Glutamatergic neuron (in vitro differentiated cells): ENCODE data around the gene KIAA1549. TPM values are rescaled to one million over a fixed set of nuclear protein-coding genes. Genes with fewer than 3 reads are reported as not detected.

Experiments
- DNase-seq: peaks from one replicate; pipeline ENCODE4 v3.0.0; 2022
- H3K27ac Mint-ChIP-seq: one replicate; pipeline ENCODE4 v1.8.0; 2020; ENCODE audit warnings: mild to moderate bottlenecking, mixed read lengths, inconsistent platforms; ENCODE audit not compliant: unreplicated experiment
- H3K27me3 Mint-ChIP-seq: one replicate; pipeline ENCODE4 v1.8.0; 2020; ENCODE audit warnings: mild to moderate bottlenecking, moderate library complexity, mixed read lengths, inconsistent platforms; ENCODE audit not compliant: unreplicated experiment
- H3K36me3 Mint-ChIP-seq: one replicate; pipeline ENCODE4 v1.8.0; 2020; ENCODE audit warnings: mild to moderate bottlenecking, mixed read lengths, inconsistent platforms; ENCODE audit not compliant: unreplicated experiment
- H3K4me1 Mint-ChIP-seq: one replicate; pipeline ENCODE4 v1.8.0; 2020; ENCODE audit warnings: mild to moderate bottlenecking, low read depth, mixed read lengths, inconsistent platforms; ENCODE audit not compliant: unreplicated experiment
- H3K4me3 Mint-ChIP-seq: one replicate; pipeline ENCODE4 v1.8.0; 2020; ENCODE audit warnings: mild to moderate bottlenecking, mixed read lengths, inconsistent platforms; ENCODE audit not compliant: unreplicated experiment
- H3K9me3 Mint-ChIP-seq: one replicate; pipeline ENCODE4 v1.8.0; 2020; ENCODE audit warnings: mild to moderate bottlenecking, moderate library complexity, mixed read lengths, inconsistent platforms; ENCODE audit not compliant: unreplicated experiment
- total RNA-seq: library from RNA; stranded (reverse); fragmentation: NEBNext Ultra II Directional; extraction: Animal tissue kit (Norgen Biotek cat#: 25700); gene quantifications from one replicate; pipeline ENCODE4 v1.2.1, GENCODE V29; 2021; ENCODE audit not compliant: unreplicated experiment
- TF ChIP-seq, protein P1 (sequence below): fragments of 200-600 bp; sonication (generic); IDR thresholded peaks from one replicate; pipeline ENCODE4 v1.5.0; 2021; ENCODE audit not compliant: partially characterized antibody, unreplicated experiment

KIAA1549 gene
- total RNA-seq, 1 donor from 2014 or later: 40.2 TPM

DNA sequence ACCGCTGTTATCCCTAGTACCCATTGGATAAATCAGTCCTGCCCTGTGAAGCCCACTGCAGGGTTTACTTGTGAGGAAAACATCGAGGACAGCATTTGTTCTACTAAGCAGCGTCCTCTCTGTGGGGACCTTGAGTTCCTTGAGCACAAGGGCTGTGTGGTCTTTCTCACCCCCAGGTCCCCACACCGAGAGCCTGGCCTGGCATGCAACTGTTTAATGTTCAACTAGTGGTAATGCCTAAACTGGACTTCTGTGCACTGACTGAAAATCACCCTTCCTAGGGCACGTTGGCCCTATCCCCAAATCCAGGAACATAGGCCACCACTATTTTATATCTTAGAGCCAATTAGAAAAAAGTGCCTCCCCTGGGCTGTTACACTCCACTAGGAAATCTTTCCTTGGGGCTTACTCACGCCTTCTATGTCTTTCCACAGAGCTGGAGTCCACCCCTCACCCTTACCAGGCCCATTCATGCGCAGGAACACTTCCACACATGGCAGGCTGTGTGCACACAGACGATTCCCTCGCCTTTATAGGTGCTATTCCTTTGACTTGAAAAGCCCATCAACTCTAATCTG is 185.1 kb downstream of the KIAA1549 start:
- H3K4me1 Mint-ChIP-seq: no peaks in the 10 kb centered on the region
- no peak for DNase-seq
- peaks cover 10% of the 10 kb centered on the region for H3K27me3 Mint-ChIP-seq
- H3K9me3 Mint-ChIP-seq: peaks cover 2% of the 10 kb centered on the region
- H3K36me3 Mint-ChIP-seq: no peaks in the 10 kb centered on the region
- TF ChIP-seq, protein P1, sequence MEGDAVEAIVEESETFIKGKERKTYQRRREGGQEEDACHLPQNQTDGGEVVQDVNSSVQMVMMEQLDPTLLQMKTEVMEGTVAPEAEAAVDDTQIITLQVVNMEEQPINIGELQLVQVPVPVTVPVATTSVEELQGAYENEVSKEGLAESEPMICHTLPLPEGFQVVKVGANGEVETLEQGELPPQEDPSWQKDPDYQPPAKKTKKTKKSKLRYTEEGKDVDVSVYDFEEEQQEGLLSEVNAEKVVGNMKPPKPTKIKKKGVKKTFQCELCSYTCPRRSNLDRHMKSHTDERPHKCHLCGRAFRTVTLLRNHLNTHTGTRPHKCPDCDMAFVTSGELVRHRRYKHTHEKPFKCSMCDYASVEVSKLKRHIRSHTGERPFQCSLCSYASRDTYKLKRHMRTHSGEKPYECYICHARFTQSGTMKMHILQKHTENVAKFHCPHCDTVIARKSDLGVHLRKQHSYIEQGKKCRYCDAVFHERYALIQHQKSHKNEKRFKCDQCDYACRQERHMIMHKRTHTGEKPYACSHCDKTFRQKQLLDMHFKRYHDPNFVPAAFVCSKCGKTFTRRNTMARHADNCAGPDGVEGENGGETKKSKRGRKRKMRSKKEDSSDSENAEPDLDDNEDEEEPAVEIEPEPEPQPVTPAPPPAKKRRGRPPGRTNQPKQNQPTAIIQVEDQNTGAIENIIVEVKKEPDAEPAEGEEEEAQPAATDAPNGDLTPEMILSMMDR: no peak
- no peak overlapping the region for H3K4me3 Mint-ChIP-seq
- no peak overlapping the region for H3K27ac Mint-ChIP-seq

DNA sequence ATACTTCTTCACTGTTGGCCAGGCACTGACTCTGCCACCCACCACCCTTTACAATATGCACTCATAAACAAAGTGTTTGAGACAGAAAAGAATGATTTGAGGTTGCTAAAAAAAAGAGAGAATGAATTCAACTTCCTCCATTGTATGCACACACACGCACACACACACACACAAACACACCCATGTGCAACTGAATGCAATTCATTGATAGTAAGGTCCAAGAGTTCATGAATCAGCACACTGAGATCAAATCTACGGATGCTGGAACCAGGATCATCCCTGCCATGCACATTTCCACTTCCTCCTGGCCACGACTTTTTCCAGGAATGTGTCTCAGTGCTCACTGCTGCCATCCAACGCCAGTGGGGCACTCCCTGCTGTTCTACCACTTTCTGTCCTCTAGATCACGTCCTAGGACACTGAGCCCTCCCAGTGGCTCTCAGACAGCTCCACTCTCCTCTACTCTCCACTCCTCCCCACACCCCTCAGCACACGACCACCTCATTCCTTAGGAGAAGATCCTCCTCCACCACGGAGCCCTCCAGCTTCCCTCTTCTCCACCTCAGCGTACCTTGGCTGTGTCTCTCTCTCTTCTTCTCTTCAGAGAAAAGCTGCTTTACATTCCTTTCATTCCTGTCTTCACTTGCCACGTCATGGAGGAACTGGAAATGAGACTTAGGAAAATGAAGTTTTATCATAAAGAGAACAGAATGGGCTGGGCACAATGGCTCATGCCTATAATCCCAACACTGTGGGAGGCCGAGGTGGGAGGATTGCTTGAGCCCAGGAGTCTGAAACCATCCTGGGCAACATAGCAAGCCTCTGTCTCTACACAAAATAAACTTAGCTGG is 195.4 kb downstream of the KIAA1549 start:
- Mint-ChIP-seq H3K36me3 (peaks cover 5% of the 10 kb centered on the region), H3K9me3 (peaks cover 2% of the 10 kb centered on the region), H3K27ac (no peak overlapping the region), H3K4me1 (no peaks in the 10 kb centered on the region), H3K27me3 (peaks cover 2% of the 10 kb centered on the region), H3K4me3 (no peak overlapping the region)
- TF ChIP-seq, protein P1: no peak
- DNase-seq: no peak

DNA sequence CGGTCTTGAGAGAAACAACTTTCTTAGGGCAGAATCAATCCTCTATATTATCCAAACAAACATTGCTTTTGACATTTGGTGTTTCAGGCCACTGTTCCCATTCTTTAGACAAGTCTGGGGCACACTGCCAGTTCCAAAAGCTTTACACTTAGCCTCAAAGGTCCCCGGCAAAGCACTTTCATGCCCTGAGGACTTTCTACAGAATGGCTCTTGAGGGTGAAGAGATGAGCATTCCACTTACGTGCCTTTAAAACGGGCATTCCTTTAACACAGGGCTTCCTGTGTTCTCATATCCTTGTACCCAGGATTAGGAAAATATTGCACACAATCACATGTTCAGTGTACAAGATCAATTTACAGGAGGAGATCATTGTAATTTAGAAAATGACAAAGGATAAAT is 196.5 kb downstream of the KIAA1549 start:
- Mint-ChIP-seq H3K36me3 (peaks cover 5% of the 10 kb centered on the region), H3K9me3 (peaks cover 2% of the 10 kb centered on the region), H3K27me3 (peaks cover 2% of the 10 kb centered on the region), H3K27ac (no peak overlapping the region), H3K4me3 (no peak overlapping the region), H3K4me1 (no peaks in the 10 kb centered on the region)
- TF ChIP-seq, protein P1: no peak
- no peak for DNase-seq

Other genes starting within 250 kb of the KIAA1549 start
- gene TMEM213, start 183.4 kb downstream of the KIAA1549 start, total RNA-seq: not detected
- gene ATP6V0A4, start 183.2 kb downstream of the KIAA1549 start, total RNA-seq: not detected
- 5.8 TPM for gene ZC3HAV1L, start 54.7 kb upstream of the KIAA1549 start, total RNA-seq
- 13.5 TPM for gene ZC3HAV1, start 128.3 kb upstream of the KIAA1549 start, total RNA-seq
- 34.9 TPM for gene UBN2, start 249.8 kb upstream of the KIAA1549 start, total RNA-seq